COR-L47 (cell line): ENCODE results near the gene NMRAL1.
A peak's percentile ranks its signal among the peaks of the same experiment; 100 is the strongest.

ENCODE experiments used
- DNase-seq: peaks from one replicate; lab custom pipeline; 2025; lab: John Stamatoyannopoulos, UW

Gene NMRAL1

GRCh38 chr16:4474192-4474961 lies at the start of gene NMRAL1:
TSS of gene NMRAL1 (minus strand) at chr16:4474625. CDS start at chr16:4474132, 493 bp downstream.
- DNase-seq: peak; percentile 97

GRCh38 chr16:4523686-4524085 lies 49.3 kb upstream of the NMRAL1 start:
- DNase-seq: no peak

DNA sequence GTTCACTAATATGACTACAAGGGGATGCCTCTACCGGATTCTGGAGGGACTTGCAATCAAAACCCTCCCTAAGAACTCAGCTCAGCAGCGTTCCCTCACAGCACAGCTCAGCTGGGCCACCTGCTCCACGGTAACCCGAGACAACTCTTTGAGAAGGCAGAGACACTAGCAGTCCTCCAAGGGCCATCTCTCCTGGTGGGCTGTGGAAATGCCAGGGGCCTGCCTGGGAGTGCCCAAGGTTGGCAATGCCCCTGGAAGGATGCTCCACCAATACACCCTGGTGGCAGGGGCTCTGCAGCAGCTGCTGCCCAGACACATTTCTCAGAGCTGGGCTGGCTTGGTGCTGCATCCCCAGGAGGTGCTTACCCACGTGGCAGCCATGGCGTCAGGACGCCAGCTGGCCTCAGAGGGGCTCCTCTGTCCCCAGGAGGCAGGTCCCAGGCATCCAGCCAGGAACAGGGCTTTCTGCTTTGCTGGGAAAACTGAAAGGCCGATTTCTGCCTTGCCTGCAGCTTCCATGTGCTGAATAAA lies 47.7 kb upstream of the NMRAL1 start:
- peak; percentile 97 for DNase-seq

DNA sequence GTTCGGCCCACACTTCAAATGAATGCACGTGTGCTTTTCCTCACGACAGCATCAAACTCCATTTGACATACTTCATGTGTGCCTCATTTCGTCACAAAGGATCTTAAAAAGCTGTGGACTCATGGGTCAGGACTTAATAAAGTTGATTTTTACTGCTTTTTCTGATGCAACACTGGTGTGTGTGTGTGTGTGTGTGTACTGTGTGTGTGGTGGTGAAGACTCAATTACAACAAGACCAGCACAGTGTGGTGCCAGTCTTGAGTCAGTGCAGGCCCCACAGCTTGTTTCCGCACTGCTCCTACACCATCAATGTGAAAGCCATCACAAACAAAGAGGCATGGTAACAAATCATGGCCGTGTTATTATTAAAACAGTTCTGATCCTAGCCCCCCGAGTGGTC lies 46.5 kb upstream of the NMRAL1 start:
- DNase-seq: no peak

- DNase-seq: no peak
Measured at GRCh38 chr16:4519274-4520058, 45.0 kb upstream of the NMRAL1 start.

GRCh38 chr16:4517812-4518680 lies 43.6 kb upstream of the NMRAL1 start:
- DNase-seq: peak; percentile 46

DNA sequence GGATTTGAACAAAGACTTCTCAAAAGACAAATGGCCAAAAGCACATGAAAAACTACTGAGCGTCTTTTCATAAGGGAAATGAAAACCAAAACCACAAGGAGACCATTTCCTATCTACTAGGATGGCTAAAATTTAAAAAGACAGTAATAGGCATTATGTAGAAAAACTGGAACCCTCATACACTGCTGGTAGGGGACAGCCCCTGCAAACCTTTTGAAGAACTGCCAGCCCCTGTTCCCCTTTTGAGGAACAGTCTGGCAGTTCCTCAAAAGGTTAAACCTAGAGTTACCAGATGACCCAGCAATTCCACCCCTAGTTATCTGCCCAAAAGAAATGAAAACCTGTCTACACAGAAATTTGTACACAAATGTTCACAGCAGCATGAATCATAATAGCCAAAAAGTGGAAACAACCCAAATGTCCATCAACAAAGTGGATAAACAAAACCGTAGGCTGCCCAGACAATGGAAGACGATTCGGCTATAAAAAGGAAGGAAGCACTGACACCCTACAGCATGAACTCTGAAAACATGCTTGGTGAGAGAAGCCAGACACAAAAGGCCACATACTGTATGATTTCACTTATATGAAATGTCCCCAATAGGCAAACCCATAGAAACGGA lies 41.3 kb upstream of the NMRAL1 start:
- no peak for DNase-seq

GRCh38 chr16:4514606-4515005 lies 40.2 kb upstream of the NMRAL1 start:
- DNase-seq: no peak

DNA sequence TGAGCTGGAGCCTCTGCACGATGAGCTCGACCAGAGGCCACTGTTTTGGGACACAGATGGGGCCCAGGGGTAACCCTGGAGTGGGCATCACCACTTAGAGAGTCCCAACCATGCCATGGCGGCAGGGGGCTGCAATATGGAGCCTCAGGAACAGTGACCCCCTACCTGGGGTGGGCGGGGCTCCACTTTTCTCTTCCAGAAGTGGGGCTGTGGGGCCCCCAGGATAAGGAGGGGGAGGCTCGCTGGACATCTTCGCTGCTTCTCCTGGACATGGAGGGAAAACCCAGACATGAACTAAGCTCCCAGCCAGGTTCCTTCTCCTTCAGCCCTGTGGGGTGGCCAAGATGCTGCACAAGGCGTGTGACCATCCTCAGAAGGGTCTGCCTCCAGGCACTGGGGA lies 39.5 kb upstream of the NMRAL1 start:
- DNase-seq: no peak

- DNase-seq: no peak
Measured at GRCh38 chr16:4513086-4513860, 38.8 kb upstream of the NMRAL1 start.

GRCh38 chr16:4512473-4512872 lies 38.0 kb upstream of the NMRAL1 start:
- DNase-seq: no peak

GRCh38 chr16:4511441-4512082 lies 37.1 kb upstream of the NMRAL1 start:
- peak; percentile 47 for DNase-seq

GRCh38 chr16:4510747-4511426 lies 36.5 kb upstream of the NMRAL1 start:
- DNase-seq: no peak

DNA sequence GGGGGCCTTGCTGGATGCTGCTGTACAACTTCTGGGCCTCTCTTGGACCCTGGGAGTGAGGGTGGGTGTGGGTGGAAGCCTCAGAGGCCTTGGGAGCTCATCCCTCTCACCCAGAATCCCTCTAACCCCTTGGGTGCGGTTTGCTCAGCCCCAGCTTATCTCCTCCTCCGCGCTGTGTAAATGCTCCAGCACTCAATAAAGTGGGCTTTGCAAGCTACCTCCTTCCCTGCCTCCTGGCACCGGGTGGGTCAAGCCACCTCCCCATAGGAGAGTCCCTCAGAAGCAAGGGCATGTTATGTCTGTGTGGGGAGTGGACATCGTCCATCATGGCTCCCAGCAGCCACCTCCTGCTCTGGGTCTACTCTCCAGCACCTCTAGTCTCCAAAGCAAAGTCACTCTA lies 35.7 kb upstream of the NMRAL1 start:
- no peak for DNase-seq

DNA sequence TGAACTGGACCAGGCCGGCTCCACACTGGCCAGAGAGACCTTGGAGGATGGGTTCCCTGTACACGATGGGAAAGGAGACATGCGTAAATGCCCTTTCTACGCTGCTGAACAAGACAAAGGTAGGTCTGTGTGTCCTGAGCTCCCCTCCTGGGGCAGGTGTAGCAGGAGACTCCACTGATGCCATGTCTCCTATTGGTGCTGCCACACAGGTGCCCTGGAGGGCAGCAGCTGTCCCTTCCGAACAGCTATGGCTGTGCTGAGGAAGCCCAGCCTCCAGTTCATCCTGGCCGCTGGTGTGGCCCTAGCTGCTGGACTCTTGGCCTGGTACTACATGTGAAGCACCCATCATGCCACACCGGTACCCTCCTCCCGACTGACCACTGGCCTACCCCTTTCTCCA lies 35.0 kb upstream of the NMRAL1 start:
- DNase-seq: no peak

DNA sequence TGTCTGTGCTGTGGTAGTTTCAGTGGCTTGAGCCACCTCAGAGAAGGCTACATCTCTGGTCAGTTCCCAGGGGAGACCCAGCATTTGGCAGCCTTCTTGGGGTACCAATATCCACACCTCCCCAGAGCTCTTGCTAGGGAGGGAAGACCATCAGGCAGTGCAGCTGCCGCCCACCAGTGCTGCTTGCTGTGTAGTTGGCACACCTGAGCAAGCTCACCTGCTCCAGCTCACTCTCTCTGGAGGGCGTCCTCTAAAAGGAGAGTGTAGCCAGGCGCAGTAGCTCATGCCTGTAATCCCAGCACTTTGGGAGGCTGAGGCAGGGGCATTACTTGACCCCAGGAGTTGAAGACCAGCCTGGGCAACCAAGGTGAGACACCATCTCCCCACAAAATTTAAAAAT lies 34.4 kb upstream of the NMRAL1 start:
- DNase-seq: no peak

- DNase-seq: no peak
Measured at GRCh38 chr16:4507588-4508345, 33.3 kb upstream of the NMRAL1 start.

DNA sequence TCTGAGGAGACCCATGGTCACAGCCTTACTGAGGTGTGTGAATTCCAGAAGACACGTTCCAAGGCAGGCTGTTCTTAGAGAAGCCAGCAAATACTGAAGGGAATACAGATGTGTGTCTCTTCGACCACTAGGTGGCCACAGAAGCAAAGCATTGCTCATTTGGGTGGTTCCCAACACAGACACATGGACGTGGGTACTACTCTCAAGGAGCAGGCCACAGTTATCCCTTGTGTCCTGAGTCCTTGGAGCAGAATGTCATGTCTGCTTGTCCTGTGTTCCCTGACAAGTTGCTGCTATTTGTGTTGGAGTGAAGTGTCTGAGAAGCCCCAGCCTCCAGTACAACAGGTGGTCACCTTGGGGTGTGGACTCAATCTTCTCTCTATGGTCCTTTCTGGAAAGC lies 32.0 kb upstream of the NMRAL1 start:
- DNase-seq: peak; percentile 62
